GM04503 (cell line): ENCODE results near the gene ATP8B4.
A peak's percentile ranks its signal among the peaks of the same experiment; 100 is the strongest.

Experiments used
- DNase-seq: peaks from one replicate; pipeline ENCODE4 v3.0.0-alpha.2; 2012; ENCODE audit warnings: low read depth

The ATP8B4 gene

GRCh38 chr15:49927189-49927861 lies 191.7 kb downstream of the ATP8B4 start:
- DNase-seq, result peak; percentile 85

- no peak for DNase-seq
These were observed 192.3 kb downstream of the ATP8B4 start for GRCh38 chr15:49926740-49927139.

DNA sequence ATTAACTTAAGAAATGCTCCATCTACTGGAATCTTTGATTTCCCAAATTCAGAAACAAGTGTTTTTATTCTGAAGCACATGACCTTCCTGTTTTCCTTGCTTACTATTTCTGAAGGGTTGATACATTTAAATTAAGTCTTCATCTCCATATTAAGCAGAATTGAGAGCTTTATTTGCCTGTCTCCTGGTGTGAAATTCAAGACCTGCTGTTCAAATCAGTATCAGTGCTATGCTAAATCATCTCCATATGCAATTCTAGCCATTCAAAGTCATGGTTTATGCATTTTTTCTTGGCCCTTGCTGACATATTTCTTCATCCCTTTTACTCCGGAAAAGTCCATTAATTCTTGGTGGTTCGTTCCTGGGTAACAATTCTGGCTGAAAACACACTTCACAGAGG lies 195.4 kb downstream of the ATP8B4 start:
- DNase-seq, result no peak

DNA sequence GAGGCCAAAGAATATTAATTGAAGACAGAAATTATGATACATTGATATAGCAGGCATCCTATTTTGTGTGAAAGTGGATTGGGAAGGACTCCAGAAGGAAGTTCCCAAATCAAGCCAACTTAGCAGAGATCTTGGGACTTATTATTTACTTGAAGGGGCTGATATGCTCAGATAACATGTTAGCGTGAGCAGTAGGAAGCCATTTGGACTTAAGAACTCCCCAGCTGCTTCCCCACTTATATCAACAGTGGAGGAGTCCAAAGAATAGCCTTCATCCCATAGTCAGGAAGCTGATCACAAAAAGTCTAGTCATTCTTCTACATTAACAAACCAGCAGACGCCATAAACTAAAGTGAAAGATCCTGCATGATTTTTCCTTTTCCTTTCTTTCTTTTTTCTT lies 200.0 kb downstream of the ATP8B4 start:
- DNase-seq, result no peak

DNA sequence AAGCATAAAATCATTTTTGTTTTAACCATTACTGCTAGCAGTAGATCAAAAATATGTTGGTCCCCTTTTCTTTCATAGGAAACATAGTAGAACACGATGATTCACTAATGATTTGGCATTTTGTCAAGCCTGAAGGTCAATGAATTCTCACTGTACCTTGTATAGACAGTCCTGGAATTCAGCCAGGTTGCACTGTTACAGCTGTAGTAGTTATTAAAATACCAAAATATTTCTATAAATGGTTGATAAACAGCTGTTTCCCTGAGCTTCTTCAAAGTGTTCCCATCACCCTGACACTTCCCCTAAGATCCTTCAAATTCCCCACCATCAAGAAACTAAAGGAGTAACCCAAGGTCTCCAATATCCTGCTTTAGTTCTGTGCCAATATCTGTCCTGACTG lies 200.9 kb downstream of the ATP8B4 start:
- DNase-seq, result no peak

DNA sequence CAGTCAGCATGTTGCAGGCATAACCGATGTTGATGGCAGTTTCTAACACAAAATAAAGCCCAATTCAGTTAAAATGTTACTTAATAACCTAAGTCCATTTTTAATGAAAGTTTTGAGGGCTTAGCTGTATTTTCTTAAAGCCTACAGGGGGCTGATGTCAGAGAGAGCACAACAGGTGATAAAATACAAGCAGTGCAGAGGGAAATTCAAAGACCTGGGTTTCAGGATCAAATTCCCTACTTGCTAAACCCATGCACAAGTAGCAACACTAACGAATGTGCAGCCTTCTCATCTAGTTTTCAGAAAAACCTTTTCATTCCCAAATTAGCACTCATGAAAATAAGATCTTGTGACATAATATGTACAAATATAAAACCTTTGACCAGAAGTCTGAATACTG lies 202.0 kb downstream of the ATP8B4 start:
- DNase-seq, result no peak

GRCh38 chr15:49915822-49916221 lies 203.2 kb downstream of the ATP8B4 start:
- DNase-seq, result no peak

- DNase-seq, result no peak
These were observed 210.1 kb downstream of the ATP8B4 start for GRCh38 chr15:49908933-49909295.

GRCh38 chr15:49908236-49908932 lies 210.6 kb downstream of the ATP8B4 start:
- DNase-seq, result no peak

GRCh38 chr15:49906966-49907365 lies 212.1 kb downstream of the ATP8B4 start:
- DNase-seq, result no peak

DNA sequence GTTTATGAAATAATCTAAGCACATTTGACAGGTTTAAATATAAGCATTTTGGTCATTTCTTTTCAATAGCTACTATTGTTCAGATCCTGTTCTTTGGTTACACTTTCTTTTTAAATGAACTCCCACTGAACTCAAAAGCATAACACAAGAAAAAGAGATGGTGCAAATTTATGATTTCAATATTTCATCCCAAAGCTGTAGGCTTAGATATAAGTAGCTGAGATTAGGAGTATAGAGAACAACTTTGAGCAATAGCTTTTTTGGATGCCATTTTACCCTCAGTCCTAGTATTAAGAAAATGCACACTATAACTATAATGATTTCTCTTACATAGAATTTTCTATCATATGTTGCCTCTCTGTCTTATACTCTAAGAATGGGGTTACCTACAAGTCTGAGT lies 213.8 kb downstream of the ATP8B4 start:
- DNase-seq, result no peak

GRCh38 chr15:49904296-49904695 lies 214.7 kb downstream of the ATP8B4 start:
- DNase-seq, result peak; percentile 58

GRCh38 chr15:49902685-49903501 lies 216.1 kb downstream of the ATP8B4 start:
- DNase-seq, result peak; percentile 91

- DNase-seq, result no peak
These were observed 216.9 kb downstream of the ATP8B4 start for GRCh38 chr15:49901996-49902684.

DNA sequence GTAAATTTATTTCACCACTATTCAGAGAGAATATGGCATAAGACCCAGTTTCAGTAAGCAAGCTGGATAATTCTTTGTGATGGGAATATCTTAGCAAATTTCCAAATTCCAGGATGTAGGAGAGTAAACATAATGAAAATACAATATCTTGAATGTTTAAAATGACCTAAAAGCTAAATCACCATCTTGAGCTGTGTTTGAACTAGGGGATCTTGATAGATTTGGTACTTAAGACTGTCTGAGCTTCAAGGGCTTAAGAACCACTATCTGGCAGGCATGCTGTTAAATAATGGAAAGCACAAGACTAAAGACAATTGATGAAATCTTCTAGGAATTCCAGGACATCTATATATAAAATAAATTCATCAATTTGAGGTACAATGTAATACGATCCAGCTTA lies 217.7 kb downstream of the ATP8B4 start:
- DNase-seq, result no peak

DNA sequence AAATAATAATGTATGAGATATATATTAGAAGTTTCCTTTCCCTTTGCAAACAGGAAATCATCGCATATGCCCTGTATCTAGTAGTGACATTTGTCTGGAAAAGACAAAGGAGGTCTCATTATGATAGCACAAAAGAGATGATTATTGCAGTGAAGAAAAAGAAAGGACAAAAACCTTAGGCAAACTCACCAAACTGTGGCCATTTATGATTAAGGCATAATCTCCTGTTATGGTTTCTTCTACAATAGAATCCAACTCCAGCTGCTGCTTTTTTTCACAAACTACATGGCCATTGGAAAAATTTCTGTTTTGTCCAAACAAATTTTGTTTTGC lies 218.2 kb downstream of the ATP8B4 start:
- DNase-seq, result no peak

- no peak for DNase-seq
These were observed 218.8 kb downstream of the ATP8B4 start for GRCh38 chr15:49900006-49900902.

DNA sequence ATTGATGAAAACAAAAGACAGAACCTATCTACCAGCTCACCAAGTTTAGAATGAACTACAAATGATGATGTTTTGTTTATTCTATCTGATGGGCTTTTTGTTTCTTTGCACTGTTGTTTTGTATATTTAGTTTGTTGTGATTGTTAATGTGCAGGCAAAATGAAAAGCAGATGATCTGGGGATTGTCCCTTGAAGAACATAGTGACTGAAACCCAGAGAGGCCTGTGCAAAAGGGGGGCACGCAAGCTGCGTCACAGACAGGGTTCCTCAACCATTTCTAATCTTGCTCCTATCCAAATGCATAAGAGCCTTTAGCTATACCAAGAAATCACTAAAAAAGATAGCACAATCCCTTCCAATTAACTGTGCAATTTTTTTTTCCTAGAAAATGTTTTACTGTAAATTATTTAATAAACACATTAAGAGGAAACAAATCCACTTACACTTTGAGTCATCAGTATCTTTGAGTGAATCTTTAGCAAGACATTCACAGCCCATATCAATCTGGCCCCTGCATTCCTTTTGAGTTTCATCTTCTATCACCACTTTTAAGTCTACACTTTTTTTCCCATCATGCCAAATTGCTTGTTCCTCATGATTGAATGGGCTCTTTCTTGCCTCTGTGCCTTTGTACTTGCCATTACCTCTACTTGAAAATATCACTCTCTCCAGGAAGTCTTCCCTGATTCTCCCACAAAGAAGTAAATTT lies 220.3 kb downstream of the ATP8B4 start:
- DNase-seq, result no peak

GRCh38 chr15:49898097-49898496 lies 220.9 kb downstream of the ATP8B4 start:
- no peak for DNase-seq

DNA sequence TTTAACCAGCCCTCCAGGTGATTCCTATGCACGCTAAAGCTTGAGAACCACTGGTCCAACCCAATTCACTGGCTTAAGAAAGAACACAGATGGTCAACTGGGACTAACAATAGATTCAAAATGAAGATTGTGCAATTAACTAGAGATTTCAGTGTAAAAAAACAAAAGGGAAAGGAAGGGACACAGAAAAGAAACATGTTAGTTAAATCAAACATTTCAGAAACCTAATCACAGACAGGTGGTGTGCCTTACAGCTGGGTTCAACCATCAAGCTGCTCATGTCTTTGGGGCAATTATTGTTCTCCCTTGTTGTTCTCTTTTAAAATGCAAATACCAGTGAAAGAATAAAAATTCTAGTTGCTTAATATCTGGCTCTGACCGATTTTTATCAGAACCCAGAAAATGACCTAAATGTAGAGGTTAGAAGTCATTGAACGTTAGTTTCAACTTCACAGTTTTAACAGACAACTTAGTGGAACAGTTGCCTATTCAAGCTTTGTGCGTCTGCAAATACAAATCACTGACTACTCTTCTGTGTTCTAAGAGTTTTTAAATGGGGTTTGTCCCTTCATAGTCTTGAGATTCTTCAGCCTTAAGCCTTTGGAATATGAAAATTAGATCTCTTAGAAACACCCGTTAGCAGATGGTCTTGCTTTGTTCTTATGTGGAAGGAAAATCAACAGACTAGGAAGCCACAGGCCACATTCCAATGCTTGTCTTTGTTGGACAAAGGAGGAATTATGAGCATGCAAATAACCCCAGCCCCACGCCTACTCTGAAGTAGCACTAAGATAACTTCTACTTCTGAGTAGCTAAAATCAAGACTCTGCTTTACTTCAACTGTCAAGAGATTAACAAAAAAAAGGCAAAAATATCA lies 223.4 kb downstream of the ATP8B4 start:
- DNase-seq, result no peak
